Stimulated activated naive CD8-positive, alpha-beta T cell treated with anti-CD3 and anti-CD28 coated beads, Interleukin-15, Interleukin-2, amounts not matched to agents 100 ng/mL and 50 ng/mL, for 24 hours (primary cell): ENCODE results near the gene TP53TG3F.
"Not testable (repeated sequence)": the region's sequence is repeated elsewhere in the genome, so short reads cannot be mapped to it uniquely, and the experiment has no call there.

Source experiments
- H3K27ac Mint-ChIP-seq: one replicate; pipeline ENCODE4 v1.8.0; 2021; ENCODE audit warnings: mild to moderate bottlenecking, mixed read lengths
- H3K27me3 Mint-ChIP-seq: one replicate; pipeline ENCODE4 v1.8.0; 2021; ENCODE audit warnings: mixed read lengths
- H3K36me3 Mint-ChIP-seq: one replicate; pipeline ENCODE4 v1.8.0; 2021; ENCODE audit warnings: low read depth, mixed read lengths
- H3K4me1 Mint-ChIP-seq: one replicate; pipeline ENCODE4 v1.8.0; 2021; ENCODE audit warnings: low read depth, mixed read lengths
- H3K4me3 Mint-ChIP-seq: one replicate; pipeline ENCODE4 v1.8.0; 2021; ENCODE audit warnings: mild to moderate bottlenecking, mixed read lengths
- H3K9me3 Mint-ChIP-seq: one replicate; pipeline ENCODE4 v1.8.0; 2021; ENCODE audit warnings: mixed read lengths

TP53TG3F gene, protein sequence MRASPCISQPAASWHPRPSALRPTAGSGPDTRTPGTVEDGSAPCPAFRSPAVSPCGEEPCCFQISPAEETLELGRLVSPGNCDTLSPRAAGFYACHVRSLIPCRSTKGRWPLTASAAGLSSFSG

DNA sequence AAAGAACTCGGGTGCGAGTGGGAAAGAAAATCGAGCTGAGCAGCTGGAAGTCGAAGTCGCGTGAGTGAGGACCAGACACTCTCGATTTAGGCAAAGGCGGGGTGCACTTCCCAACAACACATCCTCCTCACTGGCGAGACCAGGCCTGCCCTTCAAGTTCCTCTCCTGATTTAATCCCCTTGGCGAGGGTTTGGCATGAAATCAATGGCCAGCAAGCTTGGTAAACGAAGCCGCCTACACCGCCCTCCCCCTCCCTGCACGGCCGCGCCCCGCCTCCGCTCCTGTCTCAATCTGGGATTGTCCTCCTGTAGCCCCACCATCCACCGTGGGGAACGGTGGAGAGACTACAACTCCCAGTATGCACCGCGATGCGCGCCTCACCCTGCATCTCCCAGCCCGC is at the start of gene TP53TG3F:
TP53TG3F (plus strand) TSS at position 301 of the 400 bp plus-strand sequence; CDS start at position 369, 68 bp downstream.
- H3K9me3 Mint-ChIP-seq, H3K4me3 Mint-ChIP-seq, H3K27me3 Mint-ChIP-seq, H3K27ac Mint-ChIP-seq, H3K4me1 Mint-ChIP-seq, H3K36me3 Mint-ChIP-seq: not testable (repeated sequence)

DNA sequence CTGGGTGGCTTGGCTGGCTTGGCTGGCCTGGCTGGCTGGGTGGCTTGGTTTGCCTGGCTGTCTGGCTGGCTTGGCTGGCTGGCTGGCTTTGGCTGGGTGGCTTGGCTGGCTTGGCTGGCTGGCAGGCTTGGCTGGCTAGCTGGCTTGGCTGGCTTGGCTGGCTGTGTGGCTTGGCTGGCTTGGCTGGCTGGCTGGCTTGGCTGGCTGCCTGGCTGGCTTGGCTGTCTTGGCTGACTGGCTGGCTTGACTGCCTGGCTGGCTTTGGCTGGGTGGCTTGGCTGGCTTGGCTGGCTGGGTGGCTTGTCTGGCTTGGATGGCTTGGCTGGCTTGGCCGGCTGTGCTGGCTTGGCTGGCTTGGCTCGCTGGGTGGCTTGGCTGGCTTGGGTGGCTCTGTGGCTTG is 32.2 kb downstream of the TP53TG3F start:
- H3K36me3 Mint-ChIP-seq, H3K27me3 Mint-ChIP-seq, H3K9me3 Mint-ChIP-seq, H3K4me3 Mint-ChIP-seq, H3K27ac Mint-ChIP-seq, H3K4me1 Mint-ChIP-seq: not testable (repeated sequence)

DNA sequence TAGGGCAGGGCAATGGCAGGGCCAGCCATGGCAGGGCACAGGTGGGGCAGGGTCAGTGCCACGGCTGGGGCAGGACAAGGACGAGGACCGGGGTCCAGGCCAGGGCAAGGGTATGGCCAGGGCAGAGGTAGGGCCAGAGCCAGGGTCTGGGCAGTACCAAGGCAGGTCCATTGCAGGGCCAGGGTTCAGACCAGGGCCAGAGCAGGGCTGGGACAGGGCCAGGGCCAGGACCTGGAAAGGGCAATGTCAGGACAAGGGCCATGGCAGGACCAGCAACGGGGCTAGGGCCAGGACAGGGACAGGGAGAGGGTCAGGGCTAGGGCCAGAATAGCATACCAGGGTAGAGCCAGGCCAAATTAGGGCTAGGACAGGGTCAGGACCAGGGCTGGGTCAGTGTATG is 47.8 kb downstream of the TP53TG3F start:
- H3K4me3 Mint-ChIP-seq, H3K36me3 Mint-ChIP-seq, H3K9me3 Mint-ChIP-seq, H3K27ac Mint-ChIP-seq, H3K27me3 Mint-ChIP-seq, H3K4me1 Mint-ChIP-seq: not testable (repeated sequence)

DNA sequence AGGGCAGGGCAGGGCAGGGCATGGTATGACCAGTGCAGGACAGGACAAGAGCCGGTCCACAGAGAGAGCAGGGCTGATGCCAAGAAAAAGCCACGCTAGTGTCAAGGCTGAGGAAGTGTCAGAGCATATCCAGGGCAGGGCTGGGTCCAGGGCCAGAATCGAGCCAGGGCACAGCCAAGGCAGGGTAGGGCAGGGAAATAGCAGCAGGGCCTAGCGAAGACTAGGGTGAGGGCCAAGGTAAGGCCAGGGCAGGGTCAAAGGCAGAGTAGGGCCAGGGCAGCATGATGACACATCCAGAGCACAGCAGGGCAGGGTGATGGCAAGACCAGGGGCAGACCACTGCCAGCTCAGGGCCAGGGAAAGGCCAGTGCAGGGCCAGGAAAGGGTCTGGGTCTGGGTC is 49.7 kb downstream of the TP53TG3F start:
- not testable (repeated sequence) for H3K4me3 Mint-ChIP-seq, H3K9me3 Mint-ChIP-seq, H3K27me3 Mint-ChIP-seq, H3K27ac Mint-ChIP-seq, H3K36me3 Mint-ChIP-seq, H3K4me1 Mint-ChIP-seq

DNA sequence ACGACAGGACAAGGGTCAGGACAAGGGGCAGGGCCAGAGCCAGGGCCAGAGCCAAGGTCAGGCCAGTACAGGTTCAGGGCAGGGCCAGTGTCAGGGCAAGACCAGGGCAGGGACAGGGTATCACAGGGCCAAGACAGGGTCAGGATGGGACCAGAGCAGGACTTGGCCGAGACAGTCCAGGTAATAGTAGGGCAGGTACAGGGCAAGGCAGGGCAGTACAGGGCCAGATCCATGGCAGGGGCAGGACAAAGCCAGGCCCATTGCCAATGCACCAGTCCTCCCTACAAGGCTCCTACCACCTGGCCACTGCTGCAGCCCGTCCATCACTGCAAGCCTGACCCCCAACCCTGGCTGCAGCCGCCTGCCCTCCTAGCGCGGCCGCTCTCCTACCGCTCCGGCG is 50.5 kb downstream of the TP53TG3F start:
- H3K27me3 Mint-ChIP-seq, H3K4me1 Mint-ChIP-seq, H3K9me3 Mint-ChIP-seq, H3K27ac Mint-ChIP-seq, H3K36me3 Mint-ChIP-seq, H3K4me3 Mint-ChIP-seq: not testable (repeated sequence)
